GM19463 (cell line): ENCODE data around the gene SDR42E2.
"Not testable (repeated sequence)": the region's sequence is repeated elsewhere in the genome, so short reads cannot be mapped to it uniquely, and the experiment has no call there.

Source experiments
- ATAC-seq: cut with Tn5 transposase; IDR thresholded peaks from one replicate; pipeline ENCODE4 v1.9.1; 2021; ENCODE audit warnings: mild to moderate bottlenecking, moderate library complexity; ENCODE audit not compliant: unreplicated experiment

The SDR42E2 gene

GRCh38 chr16:22161999-22162655 is at the start of gene SDR42E2:
TSS of gene SDR42E2 (plus strand) at chr16:22162506. CDS start at chr16:22165583, 3,077 bp downstream.
- no peak for ATAC-seq

GRCh38 chr16:22116095-22116700 is 46.1 kb upstream of the SDR42E2 start:
- ATAC-seq, result no peak

- no peak for ATAC-seq
Observed at GRCh38 chr16:22117609-22118008, 44.7 kb upstream of the SDR42E2 start.

- ATAC-seq, result no peak
Observed at GRCh38 chr16:22120440-22120839, 41.9 kb upstream of the SDR42E2 start.

GRCh38 chr16:22122239-22122638 is 40.1 kb upstream of the SDR42E2 start:
- ATAC-seq, result no peak

- ATAC-seq, result no peak
Observed at GRCh38 chr16:22123146-22123545, 39.2 kb upstream of the SDR42E2 start.

GRCh38 chr16:22123759-22124490 is 38.4 kb upstream of the SDR42E2 start:
- no peak for ATAC-seq

- ATAC-seq, result no peak
Observed at GRCh38 chr16:22124583-22125284, 37.6 kb upstream of the SDR42E2 start.

- ATAC-seq, result no peak
Observed at GRCh38 chr16:22126037-22126558, 36.2 kb upstream of the SDR42E2 start.

- ATAC-seq, result not testable (repeated sequence)
Observed at GRCh38 chr16:22128537-22128936, 33.8 kb upstream of the SDR42E2 start.

- no peak for ATAC-seq
Observed at GRCh38 chr16:22130528-22130927, 31.8 kb upstream of the SDR42E2 start.

GRCh38 chr16:22132801-22133200 is 29.5 kb upstream of the SDR42E2 start:
- ATAC-seq, result no peak

- ATAC-seq, result no peak
Observed at GRCh38 chr16:22138482-22138881, 23.8 kb upstream of the SDR42E2 start.

GRCh38 chr16:22139008-22139407 is 23.3 kb upstream of the SDR42E2 start:
- no peak for ATAC-seq

- ATAC-seq, result no peak
Observed at GRCh38 chr16:22139732-22140131, 22.6 kb upstream of the SDR42E2 start.

- no peak for ATAC-seq
Observed at GRCh38 chr16:22141767-22142166, 20.5 kb upstream of the SDR42E2 start.

- no peak for ATAC-seq
Observed at GRCh38 chr16:22144520-22144919, 17.8 kb upstream of the SDR42E2 start.

GRCh38 chr16:22147853-22148252 is 14.5 kb upstream of the SDR42E2 start:
- no peak for ATAC-seq

GRCh38 chr16:22151246-22151998 is 10.9 kb upstream of the SDR42E2 start:
- no peak for ATAC-seq

GRCh38 chr16:22152316-22152715 is 10.0 kb upstream of the SDR42E2 start:
- no peak for ATAC-seq
